Measurements from ENCODE around the gene PAPLN.

The PAPLN gene

DNA sequence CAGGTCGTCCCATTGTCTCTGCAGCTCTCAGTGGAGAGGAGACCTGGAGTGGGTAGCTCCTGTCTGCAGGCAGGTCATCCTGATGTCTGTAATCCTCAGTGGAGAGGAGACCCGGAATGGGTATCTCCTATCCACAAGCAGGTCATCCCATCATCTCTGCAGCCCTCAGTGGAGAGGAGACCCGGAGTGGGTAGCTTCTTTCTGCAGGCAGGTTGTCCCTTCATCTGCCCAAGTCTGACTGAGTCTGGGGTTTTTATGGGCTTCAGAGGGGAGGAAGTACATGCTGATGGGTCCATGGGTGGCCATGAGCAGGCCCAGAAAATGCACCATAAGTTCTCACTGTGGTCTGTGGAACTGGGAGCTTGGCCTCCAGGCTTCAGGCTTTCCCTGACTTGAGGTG, 28.9 kb upstream of the PAPLN start:
- TF ChIP-seq, protein P1, sequence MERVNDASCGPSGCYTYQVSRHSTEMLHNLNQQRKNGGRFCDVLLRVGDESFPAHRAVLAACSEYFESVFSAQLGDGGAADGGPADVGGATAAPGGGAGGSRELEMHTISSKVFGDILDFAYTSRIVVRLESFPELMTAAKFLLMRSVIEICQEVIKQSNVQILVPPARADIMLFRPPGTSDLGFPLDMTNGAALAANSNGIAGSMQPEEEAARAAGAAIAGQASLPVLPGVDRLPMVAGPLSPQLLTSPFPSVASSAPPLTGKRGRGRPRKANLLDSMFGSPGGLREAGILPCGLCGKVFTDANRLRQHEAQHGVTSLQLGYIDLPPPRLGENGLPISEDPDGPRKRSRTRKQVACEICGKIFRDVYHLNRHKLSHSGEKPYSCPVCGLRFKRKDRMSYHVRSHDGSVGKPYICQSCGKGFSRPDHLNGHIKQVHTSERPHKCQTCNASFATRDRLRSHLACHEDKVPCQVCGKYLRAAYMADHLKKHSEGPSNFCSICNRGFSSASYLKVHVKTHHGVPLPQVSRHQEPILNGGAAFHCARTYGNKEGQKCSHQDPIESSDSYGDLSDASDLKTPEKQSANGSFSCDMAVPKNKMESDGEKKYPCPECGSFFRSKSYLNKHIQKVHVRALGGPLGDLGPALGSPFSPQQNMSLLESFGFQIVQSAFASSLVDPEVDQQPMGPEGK (CRISPR knock-in tag; IDR thresholded peaks at IDR 0.05; ENCODE audit: borderline replicate concordance) = no peak
- TF ChIP-seq TOX (CRISPR knock-in tag; IDR thresholded peaks at IDR 0.05; ENCODE audit: borderline replicate concordance) = no peak
- ATAC-seq = no peak

DNA sequence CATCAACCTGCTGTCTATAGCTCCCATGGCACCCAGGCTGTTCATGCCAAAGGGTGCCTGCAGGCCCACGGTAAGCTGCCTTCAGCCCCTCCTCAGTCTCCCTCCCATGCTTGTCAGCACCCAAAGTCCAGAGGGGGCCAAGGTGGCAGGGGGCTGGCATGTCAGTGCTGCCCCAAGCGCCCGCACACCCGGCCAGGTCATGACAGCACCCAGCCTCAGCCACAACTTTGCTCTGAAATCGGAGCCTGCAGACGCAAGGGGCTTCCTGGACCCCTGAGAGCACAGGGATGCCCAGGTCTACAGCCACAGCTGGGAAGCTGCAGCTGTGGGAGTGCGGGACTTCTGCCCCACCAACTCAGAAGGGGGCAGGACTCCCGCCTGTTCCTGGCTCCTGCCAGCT, 28.5 kb upstream of the PAPLN start:
- TF ChIP-seq TCF4 (CRISPR knock-in tag; IDR thresholded peaks at IDR 0.05; ENCODE audit: borderline replicate concordance) (no peak), CSDC2 (CRISPR knock-in tag; IDR thresholded peaks at IDR 0.05) (no peak), SNAI2 (CRISPR knock-in tag; IDR thresholded peaks at IDR 0.05) (no peak), RARB (CRISPR knock-in tag; IDR thresholded peaks at IDR 0.05) (no peak), ISL1 (CRISPR knock-in tag; IDR thresholded peaks at IDR 0.05) (no peak), ZC3H10 (CRISPR knock-in tag; IDR thresholded peaks at IDR 0.05) (no peak), ZNF8 (CRISPR knock-in tag; IDR thresholded peaks at IDR 0.05) (no peak), BACH2 (CRISPR knock-in tag; IDR thresholded peaks at IDR 0.05; ENCODE audit: borderline replicate concordance) (no peak), ARNTL (CRISPR knock-in tag; IDR thresholded peaks at IDR 0.05; ENCODE audit: borderline replicate concordance, low read depth) (no peak), ZNF565 (CRISPR knock-in tag; conservative IDR thresholded peaks at IDR 0.05; ENCODE audit: low read depth) (no peak), GLIS3 (CRISPR knock-in tag; IDR thresholded peaks at IDR 0.05) (no peak), PPARA (CRISPR knock-in tag; IDR thresholded peaks at IDR 0.05; ENCODE audit: borderline replicate concordance) (no peak), ZNF70 (CRISPR knock-in tag; IDR thresholded peaks at IDR 0.05) (no peak), ZFP3 (CRISPR knock-in tag; IDR thresholded peaks at IDR 0.05) (no peak)
- TF ChIP-seq, protein P2, sequence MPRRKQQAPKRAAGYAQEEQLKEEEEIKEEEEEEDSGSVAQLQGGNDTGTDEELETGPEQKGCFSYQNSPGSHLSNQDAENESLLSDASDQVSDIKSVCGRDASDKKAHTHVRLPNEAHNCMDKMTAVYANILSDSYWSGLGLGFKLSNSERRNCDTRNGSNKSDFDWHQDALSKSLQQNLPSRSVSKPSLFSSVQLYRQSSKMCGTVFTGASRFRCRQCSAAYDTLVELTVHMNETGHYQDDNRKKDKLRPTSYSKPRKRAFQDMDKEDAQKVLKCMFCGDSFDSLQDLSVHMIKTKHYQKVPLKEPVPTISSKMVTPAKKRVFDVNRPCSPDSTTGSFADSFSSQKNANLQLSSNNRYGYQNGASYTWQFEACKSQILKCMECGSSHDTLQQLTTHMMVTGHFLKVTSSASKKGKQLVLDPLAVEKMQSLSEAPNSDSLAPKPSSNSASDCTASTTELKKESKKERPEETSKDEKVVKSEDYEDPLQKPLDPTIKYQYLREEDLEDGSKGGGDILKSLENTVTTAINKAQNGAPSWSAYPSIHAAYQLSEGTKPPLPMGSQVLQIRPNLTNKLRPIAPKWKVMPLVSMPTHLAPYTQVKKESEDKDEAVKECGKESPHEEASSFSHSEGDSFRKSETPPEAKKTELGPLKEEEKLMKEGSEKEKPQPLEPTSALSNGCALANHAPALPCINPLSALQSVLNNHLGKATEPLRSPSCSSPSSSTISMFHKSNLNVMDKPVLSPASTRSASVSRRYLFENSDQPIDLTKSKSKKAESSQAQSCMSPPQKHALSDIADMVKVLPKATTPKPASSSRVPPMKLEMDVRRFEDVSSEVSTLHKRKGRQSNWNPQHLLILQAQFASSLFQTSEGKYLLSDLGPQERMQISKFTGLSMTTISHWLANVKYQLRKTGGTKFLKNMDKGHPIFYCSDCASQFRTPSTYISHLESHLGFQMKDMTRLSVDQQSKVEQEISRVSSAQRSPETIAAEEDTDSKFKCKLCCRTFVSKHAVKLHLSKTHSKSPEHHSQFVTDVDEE (CRISPR knock-in tag; IDR thresholded peaks at IDR 0.05) = no peak
- TF ChIP-seq, protein P3, sequence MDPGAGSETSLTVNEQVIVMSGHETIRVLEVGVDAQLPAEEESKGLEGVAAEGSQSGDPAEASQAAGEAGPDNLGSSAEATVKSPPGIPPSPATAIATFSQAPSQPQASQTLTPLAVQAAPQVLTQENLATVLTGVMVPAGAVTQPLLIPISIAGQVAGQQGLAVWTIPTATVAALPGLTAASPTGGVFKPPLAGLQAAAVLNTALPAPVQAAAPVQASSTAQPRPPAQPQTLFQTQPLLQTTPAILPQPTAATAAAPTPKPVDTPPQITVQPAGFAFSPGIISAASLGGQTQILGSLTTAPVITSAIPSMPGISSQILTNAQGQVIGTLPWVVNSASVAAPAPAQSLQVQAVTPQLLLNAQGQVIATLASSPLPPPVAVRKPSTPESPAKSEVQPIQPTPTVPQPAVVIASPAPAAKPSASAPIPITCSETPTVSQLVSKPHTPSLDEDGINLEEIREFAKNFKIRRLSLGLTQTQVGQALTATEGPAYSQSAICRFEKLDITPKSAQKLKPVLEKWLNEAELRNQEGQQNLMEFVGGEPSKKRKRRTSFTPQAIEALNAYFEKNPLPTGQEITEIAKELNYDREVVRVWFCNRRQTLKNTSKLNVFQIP (CRISPR knock-in tag; IDR thresholded peaks at IDR 0.05; ENCODE audit: borderline replicate concordance, low read depth) = no peak
- TF ChIP-seq, protein P4, sequence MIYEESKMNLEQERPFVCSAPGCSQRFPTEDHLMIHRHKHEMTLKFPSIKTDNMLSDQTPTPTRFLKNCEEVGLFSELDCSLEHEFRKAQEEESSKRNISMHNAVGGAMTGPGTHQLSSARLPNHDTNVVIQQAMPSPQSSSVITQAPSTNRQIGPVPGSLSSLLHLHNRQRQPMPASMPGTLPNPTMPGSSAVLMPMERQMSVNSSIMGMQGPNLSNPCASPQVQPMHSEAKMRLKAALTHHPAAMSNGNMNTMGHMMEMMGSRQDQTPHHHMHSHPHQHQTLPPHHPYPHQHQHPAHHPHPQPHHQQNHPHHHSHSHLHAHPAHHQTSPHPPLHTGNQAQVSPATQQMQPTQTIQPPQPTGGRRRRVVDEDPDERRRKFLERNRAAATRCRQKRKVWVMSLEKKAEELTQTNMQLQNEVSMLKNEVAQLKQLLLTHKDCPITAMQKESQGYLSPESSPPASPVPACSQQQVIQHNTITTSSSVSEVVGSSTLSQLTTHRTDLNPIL (CRISPR knock-in tag; IDR thresholded peaks at IDR 0.05; ENCODE audit: low read depth) = no peak
- TF ChIP-seq, protein P5, sequence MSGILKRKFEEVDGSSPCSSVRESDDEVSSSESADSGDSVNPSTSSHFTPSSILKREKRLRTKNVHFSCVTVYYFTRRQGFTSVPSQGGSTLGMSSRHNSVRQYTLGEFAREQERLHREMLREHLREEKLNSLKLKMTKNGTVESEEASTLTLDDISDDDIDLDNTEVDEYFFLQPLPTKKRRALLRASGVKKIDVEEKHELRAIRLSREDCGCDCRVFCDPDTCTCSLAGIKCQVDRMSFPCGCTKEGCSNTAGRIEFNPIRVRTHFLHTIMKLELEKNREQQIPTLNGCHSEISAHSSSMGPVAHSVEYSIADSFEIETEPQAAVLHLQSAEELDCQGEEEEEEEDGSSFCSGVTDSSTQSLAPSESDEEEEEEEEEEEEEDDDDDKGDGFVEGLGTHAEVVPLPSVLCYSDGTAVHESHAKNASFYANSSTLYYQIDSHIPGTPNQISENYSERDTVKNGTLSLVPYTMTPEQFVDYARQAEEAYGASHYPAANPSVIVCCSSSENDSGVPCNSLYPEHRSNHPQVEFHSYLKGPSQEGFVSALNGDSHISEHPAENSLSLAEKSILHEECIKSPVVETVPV (CRISPR knock-in tag; IDR thresholded peaks at IDR 0.05) = no peak
- TF ChIP-seq, protein P1 (CRISPR knock-in tag; IDR thresholded peaks at IDR 0.05; ENCODE audit: borderline replicate concordance) = no peak

DNA sequence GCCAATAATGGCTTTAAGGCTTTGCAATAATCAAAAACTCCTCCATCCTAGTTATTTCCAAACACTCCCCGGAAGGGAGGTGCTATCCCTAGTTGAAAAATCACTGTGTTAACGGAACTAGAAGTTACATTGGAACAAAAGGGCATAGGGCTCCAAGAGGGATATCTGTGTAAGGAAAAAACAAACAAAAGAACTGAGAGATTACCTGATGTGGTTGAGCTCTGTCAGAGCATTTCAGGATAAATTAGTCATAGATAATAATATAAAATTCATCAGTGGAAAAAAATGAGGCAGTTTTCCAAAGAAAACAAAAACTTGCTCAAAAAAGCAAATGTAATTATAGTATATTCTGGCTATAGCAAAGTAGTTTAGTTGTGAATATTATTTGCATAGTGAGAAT, 27.4 kb upstream of the PAPLN start:
- peak; percentile 37; the same call in 1 of the 3 replicates for ATAC-seq
- TF ChIP-seq, protein P3 (CRISPR knock-in tag; IDR thresholded peaks at IDR 0.05; ENCODE audit: borderline replicate concordance, low read depth) = no peak
- TF ChIP-seq ZFP30 (CRISPR knock-in tag; IDR thresholded peaks at IDR 0.05) (no peak), RARB (CRISPR knock-in tag; IDR thresholded peaks at IDR 0.05) (no peak), ZNF565 (CRISPR knock-in tag; conservative IDR thresholded peaks at IDR 0.05; ENCODE audit: low read depth) (no peak), ISL1 (CRISPR knock-in tag; IDR thresholded peaks at IDR 0.05) (no peak), GLIS3 (CRISPR knock-in tag; IDR thresholded peaks at IDR 0.05) (no peak), ZNF70 (CRISPR knock-in tag; IDR thresholded peaks at IDR 0.05) (no peak), ESRRG (CRISPR knock-in tag; IDR thresholded peaks at IDR 0.05) (no peak), TOX (CRISPR knock-in tag; IDR thresholded peaks at IDR 0.05; ENCODE audit: borderline replicate concordance) (no peak), ZC3H10 (CRISPR knock-in tag; IDR thresholded peaks at IDR 0.05) (no peak), BACH2 (CRISPR knock-in tag; IDR thresholded peaks at IDR 0.05; ENCODE audit: borderline replicate concordance) (no peak)
- TF ChIP-seq, protein P5 (CRISPR knock-in tag; IDR thresholded peaks at IDR 0.05) = no peak

More for the DNA sequence above, 28.5 kb upstream of the PAPLN start:
- no peak for ATAC-seq

Measured in SK-N-SH treated with all-trans-retinoic acid at 6 μM for 48 hours (cell line).